GM23338 (cell line): ENCODE results near the gene PHOX2B.
A peak's percentile ranks its signal among the peaks of the same experiment; 100 is the strongest.

Source experiments
- ETS1 ChIP-seq: IDR thresholded peaks from 2 replicates; pipeline ENCODE4 v1.6.1; 2016; ENCODE audit warnings: antibody characterized with exemption
- EZH2 ChIP-seq: fragments of 200-600 bp; sonication (generic); IDR thresholded peaks from one replicate; pipeline ENCODE4 v1.8.0; 2017; ENCODE audit warnings: antibody characterized with exemption, mild to moderate bottlenecking, low read depth; ENCODE audit not compliant: unreplicated experiment
- EZH2phosphoT487 ChIP-seq: fragments of 200-600 bp; sonication (generic); IDR thresholded peaks from one replicate; pipeline ENCODE4 v1.8.1; 2018; ENCODE audit warnings: antibody characterized with exemption; ENCODE audit not compliant: unreplicated experiment
- JUNB ChIP-seq: IDR thresholded peaks from one replicate; pipeline ENCODE4 v1.6.1; 2016; ENCODE audit warnings: antibody characterized with exemption; ENCODE audit not compliant: unreplicated experiment
- POLR2AphosphoS5 ChIP-seq: IDR thresholded peaks from 2 replicates; pipeline ENCODE4 v1.6.1; 2016; ENCODE audit warnings: antibody characterized with exemption, low read depth
- REST ChIP-seq: IDR thresholded peaks from one replicate; pipeline ENCODE4 v1.6.1; 2018; ENCODE audit warnings: antibody characterized with exemption; ENCODE audit not compliant: unreplicated experiment
- TF ChIP-seq, protein P1 (sequence below), 2 experiments: fragments of 200-600 bp in 1 of 2; sonication (generic) in 1 of 2; conservative IDR thresholded peaks; 2 replicates each; pipeline versions ENCODE4 v1.5.1 to v1.6.1; 2016 to 2017; ENCODE audit warnings: antibody characterized with exemption in 2 of 2, low read depth in 2 of 2, mild to moderate bottlenecking in 2 of 2, moderate library complexity in 1 of 2

- TF ChIP-seq, protein P1, sequence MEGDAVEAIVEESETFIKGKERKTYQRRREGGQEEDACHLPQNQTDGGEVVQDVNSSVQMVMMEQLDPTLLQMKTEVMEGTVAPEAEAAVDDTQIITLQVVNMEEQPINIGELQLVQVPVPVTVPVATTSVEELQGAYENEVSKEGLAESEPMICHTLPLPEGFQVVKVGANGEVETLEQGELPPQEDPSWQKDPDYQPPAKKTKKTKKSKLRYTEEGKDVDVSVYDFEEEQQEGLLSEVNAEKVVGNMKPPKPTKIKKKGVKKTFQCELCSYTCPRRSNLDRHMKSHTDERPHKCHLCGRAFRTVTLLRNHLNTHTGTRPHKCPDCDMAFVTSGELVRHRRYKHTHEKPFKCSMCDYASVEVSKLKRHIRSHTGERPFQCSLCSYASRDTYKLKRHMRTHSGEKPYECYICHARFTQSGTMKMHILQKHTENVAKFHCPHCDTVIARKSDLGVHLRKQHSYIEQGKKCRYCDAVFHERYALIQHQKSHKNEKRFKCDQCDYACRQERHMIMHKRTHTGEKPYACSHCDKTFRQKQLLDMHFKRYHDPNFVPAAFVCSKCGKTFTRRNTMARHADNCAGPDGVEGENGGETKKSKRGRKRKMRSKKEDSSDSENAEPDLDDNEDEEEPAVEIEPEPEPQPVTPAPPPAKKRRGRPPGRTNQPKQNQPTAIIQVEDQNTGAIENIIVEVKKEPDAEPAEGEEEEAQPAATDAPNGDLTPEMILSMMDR (conservative IDR thresholded peaks at IDR 0.05; ENCODE audit: low read depth in 2 of 2), result no peak
- TF ChIP-seq POLR2AphosphoS5, result no peak
- TF ChIP-seq EZH2, result peak; percentile 98
- TF ChIP-seq REST, result no peak
- no peak for TF ChIP-seq ETS1
- no peak for TF ChIP-seq JUNB
- TF ChIP-seq EZH2phosphoT487, result peak; percentile 94
These were observed 3.8 kb downstream of the PHOX2B start for GRCh38 chr4:41744572-41745291.
